ENCODE data around the gene RORB.

RORB gene

DNA sequence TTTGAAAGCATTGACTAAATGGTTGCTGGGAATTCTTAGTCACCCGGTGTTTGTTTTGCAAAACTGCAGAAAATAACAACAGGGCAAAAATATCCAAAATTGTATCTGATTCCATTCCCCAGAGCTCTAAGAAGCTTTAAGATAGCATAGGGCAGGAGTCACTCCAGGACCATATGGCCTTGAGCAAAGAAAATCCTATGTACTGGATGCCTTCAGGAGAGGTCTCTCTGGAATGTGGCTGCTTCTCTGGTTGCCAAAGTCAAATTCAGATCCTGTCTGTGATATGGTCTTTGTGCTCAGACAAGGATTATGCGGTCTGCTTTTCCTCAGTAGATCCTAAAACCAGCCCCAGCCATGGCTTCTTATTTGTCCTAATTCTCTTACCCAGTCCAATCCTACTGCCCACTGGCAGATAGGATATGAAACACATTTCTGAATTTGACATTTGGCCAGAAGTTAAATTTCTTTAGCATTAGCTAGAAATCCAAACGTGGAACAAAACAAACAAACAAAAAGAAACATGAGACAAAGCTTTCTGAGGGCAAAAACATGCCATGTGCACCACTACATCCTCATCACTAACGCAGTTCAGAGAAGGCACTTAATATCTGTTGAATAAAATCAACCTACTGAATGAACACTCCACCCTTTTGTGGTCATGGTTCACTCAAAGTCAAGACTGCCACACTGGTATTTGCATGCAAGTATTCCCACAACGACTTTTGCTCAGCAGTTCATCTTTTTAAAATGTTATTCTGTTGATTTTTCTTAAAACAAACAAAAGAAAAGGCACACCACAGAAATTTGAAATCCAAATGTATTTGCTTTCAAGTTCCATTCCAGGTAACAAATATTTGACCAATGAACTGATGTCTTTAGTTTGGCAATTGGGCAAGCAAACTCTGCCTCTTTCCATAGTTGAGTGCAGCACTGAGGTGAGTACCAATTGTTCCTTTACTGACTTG lies 224.8 kb downstream of the RORB start:
- no peak for DNase-seq

DNA sequence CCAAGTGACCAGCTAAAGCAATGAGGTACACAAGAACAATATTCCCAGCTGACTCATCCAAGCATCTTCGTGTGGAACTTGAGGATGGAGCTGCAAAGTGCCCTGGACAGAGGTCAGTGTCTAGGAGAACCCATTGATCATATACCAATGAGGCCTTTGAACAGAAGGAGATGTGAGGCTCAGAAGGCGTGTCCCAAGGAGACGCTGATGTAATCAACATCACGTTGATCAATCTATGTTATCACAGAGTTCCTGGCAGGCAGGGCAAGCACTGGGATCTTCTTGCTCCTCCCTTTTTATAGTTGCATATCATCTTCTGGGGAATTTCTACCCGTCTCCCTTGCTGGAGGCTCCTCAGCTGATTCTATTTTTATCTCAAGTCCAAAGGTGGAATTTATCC lies 227.2 kb downstream of the RORB start:
- no peak for DNase-seq

DNA sequence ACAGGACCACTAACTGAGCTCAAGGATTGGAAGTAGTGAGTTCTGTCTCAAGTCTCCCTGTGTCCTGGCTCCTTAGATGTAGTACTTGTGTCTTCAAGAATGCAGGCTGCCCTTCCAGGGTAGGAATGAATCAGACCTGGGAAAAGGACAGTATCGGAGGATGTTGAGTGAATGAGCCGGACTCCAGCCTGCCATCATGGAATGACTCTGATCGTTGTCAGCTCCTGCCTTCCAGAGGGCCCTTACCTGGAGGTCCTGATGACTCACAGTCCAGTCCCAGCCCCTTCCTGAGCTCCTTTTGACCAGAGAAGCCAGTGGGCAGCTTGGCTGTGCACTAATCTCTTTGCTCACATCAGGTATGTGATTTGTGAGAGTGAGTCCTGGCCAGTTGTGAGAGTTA lies 229.4 kb downstream of the RORB start:
- DNase-seq, result no peak

DNA sequence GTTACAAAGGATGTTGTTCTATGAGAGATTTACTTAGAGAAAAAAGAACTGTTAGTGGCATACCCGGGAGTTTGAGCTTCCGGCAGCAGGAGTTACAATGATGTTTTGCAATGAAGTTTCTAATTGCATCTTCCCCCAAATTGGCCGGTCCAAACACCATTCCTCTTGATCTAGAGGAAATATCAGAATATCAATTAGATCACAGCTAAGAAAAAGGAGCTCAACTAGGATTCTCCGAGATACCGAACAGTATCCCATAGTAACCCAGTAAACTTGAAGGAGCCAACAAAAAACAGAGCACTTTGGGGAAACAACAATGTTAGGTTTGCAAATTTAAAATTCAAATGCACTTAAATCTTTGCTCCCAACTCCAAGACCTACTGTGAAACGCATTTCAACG lies 231.0 kb downstream of the RORB start:
- DNase-seq, result no peak

DNA sequence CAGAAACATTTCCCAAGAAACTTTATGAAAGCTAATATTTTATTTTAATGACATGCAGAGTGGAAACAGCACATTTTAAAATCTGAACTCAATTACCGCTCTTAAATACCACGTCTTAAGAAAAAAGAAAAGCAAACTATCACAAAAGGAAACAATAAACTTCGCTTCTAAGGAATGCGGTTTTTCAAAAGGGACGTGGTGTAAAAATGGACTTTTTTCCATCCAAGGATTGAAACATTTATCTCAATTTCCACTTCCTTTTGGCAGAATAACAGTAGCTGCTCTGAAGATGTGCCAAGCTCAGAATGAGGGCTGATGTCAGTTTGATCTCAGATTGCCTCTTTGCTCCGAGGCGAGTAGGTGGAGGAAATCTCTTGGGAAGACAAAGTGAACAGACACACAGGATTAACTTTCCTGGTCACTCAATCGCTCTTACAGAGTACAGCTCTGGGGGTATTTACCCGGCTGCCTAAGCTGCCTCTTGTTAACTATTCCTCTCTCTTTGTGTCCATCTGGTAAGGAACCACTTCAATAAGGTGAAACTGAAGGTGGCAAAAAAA lies 232.1 kb downstream of the RORB start:
- DNase-seq, result no peak

DNA sequence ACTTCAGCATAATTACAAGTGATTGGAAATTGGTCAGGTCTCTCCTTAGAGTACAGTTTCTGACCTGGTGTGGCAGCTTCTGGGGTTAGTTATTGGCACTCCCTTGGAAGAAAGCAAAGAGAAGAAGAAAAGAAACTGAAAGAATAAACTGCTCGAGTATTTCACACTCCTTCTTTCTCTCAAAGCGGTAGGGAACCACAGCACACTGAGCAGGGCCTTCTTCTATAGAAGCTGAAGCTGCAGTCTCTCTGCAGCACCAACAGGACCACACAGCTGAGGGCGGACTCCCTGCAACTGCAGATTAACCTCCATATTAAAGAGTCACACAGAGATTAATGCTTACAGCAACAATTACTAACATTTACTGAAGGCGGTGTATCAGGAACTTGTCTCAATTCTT lies 238.6 kb downstream of the RORB start:
- no peak for DNase-seq

DNA sequence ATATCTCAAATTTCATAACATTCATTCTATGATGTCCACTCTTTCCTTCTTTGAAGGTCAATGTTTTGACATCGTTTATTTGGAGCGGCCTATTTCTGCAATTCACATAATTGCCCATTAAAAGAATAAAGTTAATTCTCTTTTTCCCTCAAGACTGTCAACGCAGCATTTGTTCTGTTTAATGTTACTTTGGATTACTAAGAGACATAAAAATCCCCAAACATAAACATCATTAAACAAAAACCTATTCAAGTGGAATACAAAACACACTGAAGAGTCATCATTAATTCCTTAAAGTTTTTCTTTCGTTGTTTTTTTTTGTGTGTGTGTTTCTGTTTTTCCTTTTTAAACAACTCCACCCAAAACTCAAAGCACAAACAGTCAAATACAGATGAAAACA lies 239.5 kb downstream of the RORB start:
- no peak for DNase-seq

DNA sequence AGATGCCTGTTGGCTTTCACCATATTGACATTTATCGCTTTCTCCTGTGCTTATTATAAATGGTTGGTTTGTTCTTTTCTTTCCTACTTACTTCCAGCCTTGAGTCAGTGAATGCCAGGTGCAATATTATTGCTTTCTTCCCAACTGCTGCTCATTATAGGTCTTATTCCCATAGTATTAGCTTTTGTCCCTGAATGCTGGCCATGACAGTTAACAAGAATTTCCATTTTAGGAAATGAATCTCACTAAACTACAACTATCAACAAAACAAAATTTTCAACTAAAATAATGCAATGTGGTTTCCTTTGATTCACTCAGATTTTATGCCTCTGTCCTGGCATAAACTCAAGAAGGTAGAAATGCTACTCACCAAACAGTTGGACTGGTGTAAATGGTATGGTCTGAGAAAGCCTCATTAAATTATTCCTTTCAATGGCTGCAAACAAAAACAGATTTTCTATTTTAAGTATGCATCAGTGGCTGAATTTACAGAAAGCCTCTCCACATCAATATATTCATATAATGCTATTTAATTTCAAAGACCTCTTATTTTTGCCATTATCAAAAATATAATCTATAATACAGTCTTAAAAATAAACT lies 245.2 kb downstream of the RORB start:
- DNase-seq, result no peak

Measured in activated T-cell treated with anti-CD3 and anti-CD28 coated beads for 4 hours (primary cell).